ENCODE measurements around the gene USP2. TPM values are rescaled to one million over a fixed set of nuclear protein-coding genes. Genes with fewer than 3 reads are reported as not detected.
A peak's percentile ranks its signal among the peaks of the same experiment; 100 is the strongest.

The USP2 gene
- total and polyA plus RNA-seq, 2 of the 8 experiments (the other 6 are each of a cell fraction or from before 2014, with no cell fraction given), result 2.2 to 6.9 TPM

DNA sequence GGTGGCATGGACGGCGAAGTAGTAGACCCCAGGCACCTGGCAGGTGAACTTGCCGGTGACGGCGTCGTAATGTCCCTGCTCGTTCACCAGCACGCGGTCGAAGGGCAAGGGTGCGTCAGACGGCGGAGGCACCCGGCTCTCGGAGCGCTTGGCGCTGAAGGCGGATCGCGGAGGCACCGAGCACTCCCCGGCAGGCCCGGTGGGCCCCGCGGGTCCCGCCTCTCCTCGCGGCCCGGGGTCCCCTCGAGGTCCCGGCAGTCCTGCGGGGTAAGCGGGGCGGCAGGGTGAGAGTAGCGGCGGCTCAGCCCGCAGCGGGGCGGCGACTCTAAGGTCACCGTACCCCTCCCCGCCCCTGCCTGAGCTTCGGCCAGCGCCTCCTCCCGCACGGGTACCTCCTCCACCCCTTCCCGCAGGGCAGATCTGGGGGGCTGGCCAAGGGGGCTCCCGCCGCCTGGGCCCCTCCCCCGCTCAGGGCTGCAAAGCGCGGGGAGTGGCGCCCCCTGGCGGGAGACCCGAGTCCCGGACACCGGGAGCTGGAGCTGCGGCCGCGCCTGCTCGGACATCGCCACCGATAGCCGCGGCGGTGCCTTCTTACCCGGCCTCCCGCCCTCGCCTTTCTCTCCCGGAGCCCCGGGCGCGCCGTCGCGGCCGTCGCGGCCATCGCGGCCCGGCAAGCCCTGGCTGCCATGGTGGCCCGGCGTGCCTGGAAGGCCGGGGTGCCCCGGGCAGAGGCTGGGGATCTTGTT is 41.7 kb downstream of the USP2 start (continued):
- TF ChIP-seq CTCF (IDR thresholded peaks at IDR 0.05; ENCODE audit: control extremely low read depth in 1 of 3, insufficient read depth in 1 of 3, low read depth in 1 of 3, low read length in 3 of 3), result peak in 2 of 3 experiments; percentile 71 to 86; a peak in 3 of 4 replicates
- TF ChIP-seq, protein P1, sequence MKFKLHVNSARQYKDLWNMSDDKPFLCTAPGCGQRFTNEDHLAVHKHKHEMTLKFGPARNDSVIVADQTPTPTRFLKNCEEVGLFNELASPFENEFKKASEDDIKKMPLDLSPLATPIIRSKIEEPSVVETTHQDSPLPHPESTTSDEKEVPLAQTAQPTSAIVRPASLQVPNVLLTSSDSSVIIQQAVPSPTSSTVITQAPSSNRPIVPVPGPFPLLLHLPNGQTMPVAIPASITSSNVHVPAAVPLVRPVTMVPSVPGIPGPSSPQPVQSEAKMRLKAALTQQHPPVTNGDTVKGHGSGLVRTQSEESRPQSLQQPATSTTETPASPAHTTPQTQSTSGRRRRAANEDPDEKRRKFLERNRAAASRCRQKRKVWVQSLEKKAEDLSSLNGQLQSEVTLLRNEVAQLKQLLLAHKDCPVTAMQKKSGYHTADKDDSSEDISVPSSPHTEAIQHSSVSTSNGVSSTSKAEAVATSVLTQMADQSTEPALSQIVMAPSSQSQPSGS (IDR thresholded peaks at IDR 0.05; ENCODE audit: low read length), result no peak
- TF ChIP-seq TCF12 (IDR thresholded peaks at IDR 0.05; ENCODE audit: low read depth, low read length), result 0 out of 2 replicates have a peak, but pooled peaks have one; percentile 33
- TF ChIP-seq BRCA1 (IDR thresholded peaks at IDR 0.05; ENCODE audit: low read depth, low read length), result no peak
- TF ChIP-seq, protein P2, sequence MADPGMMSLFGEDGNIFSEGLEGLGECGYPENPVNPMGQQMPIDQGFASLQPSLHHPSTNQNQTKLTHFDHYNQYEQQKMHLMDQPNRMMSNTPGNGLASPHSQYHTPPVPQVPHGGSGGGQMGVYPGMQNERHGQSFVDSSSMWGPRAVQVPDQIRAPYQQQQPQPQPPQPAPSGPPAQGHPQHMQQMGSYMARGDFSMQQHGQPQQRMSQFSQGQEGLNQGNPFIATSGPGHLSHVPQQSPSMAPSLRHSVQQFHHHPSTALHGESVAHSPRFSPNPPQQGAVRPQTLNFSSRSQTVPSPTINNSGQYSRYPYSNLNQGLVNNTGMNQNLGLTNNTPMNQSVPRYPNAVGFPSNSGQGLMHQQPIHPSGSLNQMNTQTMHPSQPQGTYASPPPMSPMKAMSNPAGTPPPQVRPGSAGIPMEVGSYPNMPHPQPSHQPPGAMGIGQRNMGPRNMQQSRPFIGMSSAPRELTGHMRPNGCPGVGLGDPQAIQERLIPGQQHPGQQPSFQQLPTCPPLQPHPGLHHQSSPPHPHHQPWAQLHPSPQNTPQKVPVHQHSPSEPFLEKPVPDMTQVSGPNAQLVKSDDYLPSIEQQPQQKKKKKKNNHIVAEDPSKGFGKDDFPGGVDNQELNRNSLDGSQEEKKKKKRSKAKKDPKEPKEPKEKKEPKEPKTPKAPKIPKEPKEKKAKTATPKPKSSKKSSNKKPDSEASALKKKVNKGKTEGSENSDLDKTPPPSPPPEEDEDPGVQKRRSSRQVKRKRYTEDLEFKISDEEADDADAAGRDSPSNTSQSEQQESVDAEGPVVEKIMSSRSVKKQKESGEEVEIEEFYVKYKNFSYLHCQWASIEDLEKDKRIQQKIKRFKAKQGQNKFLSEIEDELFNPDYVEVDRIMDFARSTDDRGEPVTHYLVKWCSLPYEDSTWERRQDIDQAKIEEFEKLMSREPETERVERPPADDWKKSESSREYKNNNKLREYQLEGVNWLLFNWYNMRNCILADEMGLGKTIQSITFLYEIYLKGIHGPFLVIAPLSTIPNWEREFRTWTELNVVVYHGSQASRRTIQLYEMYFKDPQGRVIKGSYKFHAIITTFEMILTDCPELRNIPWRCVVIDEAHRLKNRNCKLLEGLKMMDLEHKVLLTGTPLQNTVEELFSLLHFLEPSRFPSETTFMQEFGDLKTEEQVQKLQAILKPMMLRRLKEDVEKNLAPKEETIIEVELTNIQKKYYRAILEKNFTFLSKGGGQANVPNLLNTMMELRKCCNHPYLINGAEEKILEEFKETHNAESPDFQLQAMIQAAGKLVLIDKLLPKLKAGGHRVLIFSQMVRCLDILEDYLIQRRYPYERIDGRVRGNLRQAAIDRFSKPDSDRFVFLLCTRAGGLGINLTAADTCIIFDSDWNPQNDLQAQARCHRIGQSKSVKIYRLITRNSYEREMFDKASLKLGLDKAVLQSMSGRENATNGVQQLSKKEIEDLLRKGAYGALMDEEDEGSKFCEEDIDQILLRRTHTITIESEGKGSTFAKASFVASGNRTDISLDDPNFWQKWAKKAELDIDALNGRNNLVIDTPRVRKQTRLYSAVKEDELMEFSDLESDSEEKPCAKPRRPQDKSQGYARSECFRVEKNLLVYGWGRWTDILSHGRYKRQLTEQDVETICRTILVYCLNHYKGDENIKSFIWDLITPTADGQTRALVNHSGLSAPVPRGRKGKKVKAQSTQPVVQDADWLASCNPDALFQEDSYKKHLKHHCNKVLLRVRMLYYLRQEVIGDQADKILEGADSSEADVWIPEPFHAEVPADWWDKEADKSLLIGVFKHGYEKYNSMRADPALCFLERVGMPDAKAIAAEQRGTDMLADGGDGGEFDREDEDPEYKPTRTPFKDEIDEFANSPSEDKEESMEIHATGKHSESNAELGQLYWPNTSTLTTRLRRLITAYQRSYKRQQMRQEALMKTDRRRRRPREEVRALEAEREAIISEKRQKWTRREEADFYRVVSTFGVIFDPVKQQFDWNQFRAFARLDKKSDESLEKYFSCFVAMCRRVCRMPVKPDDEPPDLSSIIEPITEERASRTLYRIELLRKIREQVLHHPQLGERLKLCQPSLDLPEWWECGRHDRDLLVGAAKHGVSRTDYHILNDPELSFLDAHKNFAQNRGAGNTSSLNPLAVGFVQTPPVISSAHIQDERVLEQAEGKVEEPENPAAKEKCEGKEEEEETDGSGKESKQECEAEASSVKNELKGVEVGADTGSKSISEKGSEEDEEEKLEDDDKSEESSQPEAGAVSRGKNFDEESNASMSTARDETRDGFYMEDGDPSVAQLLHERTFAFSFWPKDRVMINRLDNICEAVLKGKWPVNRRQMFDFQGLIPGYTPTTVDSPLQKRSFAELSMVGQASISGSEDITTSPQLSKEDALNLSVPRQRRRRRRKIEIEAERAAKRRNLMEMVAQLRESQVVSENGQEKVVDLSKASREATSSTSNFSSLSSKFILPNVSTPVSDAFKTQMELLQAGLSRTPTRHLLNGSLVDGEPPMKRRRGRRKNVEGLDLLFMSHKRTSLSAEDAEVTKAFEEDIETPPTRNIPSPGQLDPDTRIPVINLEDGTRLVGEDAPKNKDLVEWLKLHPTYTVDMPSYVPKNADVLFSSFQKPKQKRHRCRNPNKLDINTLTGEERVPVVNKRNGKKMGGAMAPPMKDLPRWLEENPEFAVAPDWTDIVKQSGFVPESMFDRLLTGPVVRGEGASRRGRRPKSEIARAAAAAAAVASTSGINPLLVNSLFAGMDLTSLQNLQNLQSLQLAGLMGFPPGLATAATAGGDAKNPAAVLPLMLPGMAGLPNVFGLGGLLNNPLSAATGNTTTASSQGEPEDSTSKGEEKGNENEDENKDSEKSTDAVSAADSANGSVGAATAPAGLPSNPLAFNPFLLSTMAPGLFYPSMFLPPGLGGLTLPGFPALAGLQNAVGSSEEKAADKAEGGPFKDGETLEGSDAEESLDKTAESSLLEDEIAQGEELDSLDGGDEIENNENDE (IDR thresholded peaks at IDR 0.05; ENCODE audit: insufficient replicate concordance, low read length), result no peak
